HG02840 (cell line): ENCODE measurements around the gene SSC5D.

Experiments
- ATAC-seq: cut with Tn5 transposase; IDR thresholded peaks from one replicate; pipeline ENCODE4 v1.9.1; 2021; ENCODE audit warnings: mild to moderate bottlenecking, moderate library complexity, moderate number of reproducible peaks; ENCODE audit not compliant: unreplicated experiment, low FRiP score

SSC5D gene

GRCh38 chr19:55500368-55500952, 12.2 kb downstream of the SSC5D start:
- no peak for ATAC-seq

- ATAC-seq = no peak
These were observed 14.1 kb downstream of the SSC5D start for GRCh38 chr19:55502197-55502952.

- ATAC-seq = no peak
These were observed 14.9 kb downstream of the SSC5D start for GRCh38 chr19:55503157-55503501.

GRCh38 chr19:55503502-55504251, 15.4 kb downstream of the SSC5D start:
- peak; percentile 89 for ATAC-seq

- no peak for ATAC-seq
These were observed 16.0 kb downstream of the SSC5D start for GRCh38 chr19:55504252-55504603.

- no peak for ATAC-seq
These were observed 16.7 kb downstream of the SSC5D start for GRCh38 chr19:55504981-55505380.

- ATAC-seq = no peak
These were observed 19.9 kb downstream of the SSC5D start for GRCh38 chr19:55508120-55508519.

- ATAC-seq = peak; percentile 98
These were observed 28.8 kb downstream of the SSC5D start for GRCh38 chr19:55516878-55517620.

GRCh38 chr19:55519451-55520311, 31.4 kb downstream of the SSC5D start:
- no peak for ATAC-seq

GRCh38 chr19:55520691-55521292, 32.6 kb downstream of the SSC5D start:
- no peak for ATAC-seq

- ATAC-seq = no peak
These were observed 37.3 kb downstream of the SSC5D start for GRCh38 chr19:55525289-55526101.

GRCh38 chr19:55526216-55527196, 38.3 kb downstream of the SSC5D start:
- no peak for ATAC-seq

GRCh38 chr19:55527197-55528029, 39.2 kb downstream of the SSC5D start:
- no peak for ATAC-seq

- ATAC-seq = no peak
These were observed 40.0 kb downstream of the SSC5D start for GRCh38 chr19:55528030-55528803.

- no peak for ATAC-seq
These were observed 41.5 kb downstream of the SSC5D start for GRCh38 chr19:55529636-55530234.

GRCh38 chr19:55530996-55531395, 42.8 kb downstream of the SSC5D start:
- no peak for ATAC-seq
